ENCODE measurements around the gene TUBB.

The TUBB gene

GRCh38 chr6:30769088-30769852, 49.1 kb downstream of the TUBB start:
- Histone ChIP-seq H3K27me3 (ENCODE audit: insufficient read depth, low read depth) (no peaks in the 10 kb centered on the region), H3K4me3 (IDR thresholded peaks at IDR 0.05; ENCODE audit: insufficient read depth, low read depth, low read length) (no peak overlapping the region), H2AFZ (ENCODE audit: low read depth) (no peak overlapping the region), H3K4me2 (no peak overlapping the region), H3K4me1 (ENCODE audit: low read depth, poor library complexity, severe bottlenecking) (no peaks in the 10 kb centered on the region), H3K27ac (no peak overlapping the region), H3K9ac (no peak overlapping the region), H3K79me2 (ENCODE audit: insufficient read depth, low read depth) (no peaks in the 10 kb centered on the region), H3K36me3 (ENCODE audit: insufficient read depth) (no peaks in the 10 kb centered on the region), H4K20me1 (ENCODE audit: insufficient read depth) (no peaks in the 10 kb centered on the region)
- no peak for TF ChIP-seq CTCF (conservative IDR thresholded peaks at IDR 0.05; ENCODE audit: low read depth, low read length)

- Histone ChIP-seq H3K4me3 (IDR thresholded peaks at IDR 0.05; ENCODE audit: insufficient read depth, low read depth, low read length) (no peak overlapping the region), H2AFZ (ENCODE audit: low read depth) (no peak overlapping the region), H3K4me2 (no peak overlapping the region), H3K36me3 (ENCODE audit: insufficient read depth) (no peaks in the 10 kb centered on the region), H3K4me1 (ENCODE audit: low read depth, poor library complexity, severe bottlenecking) (no peaks in the 10 kb centered on the region), H3K27ac (no peak overlapping the region), H3K27me3 (ENCODE audit: insufficient read depth, low read depth) (no peaks in the 10 kb centered on the region), H3K9ac (no peak overlapping the region), H4K20me1 (ENCODE audit: insufficient read depth) (no peaks in the 10 kb centered on the region), H3K79me2 (ENCODE audit: insufficient read depth, low read depth) (no peaks in the 10 kb centered on the region)
- no peak for TF ChIP-seq CTCF (conservative IDR thresholded peaks at IDR 0.05; ENCODE audit: low read depth, low read length)
Measured at GRCh38 chr6:30769853-30770524, 49.8 kb downstream of the TUBB start.

- no peak overlapping the region for H3K4me2 ChIP-seq
- H3K4me3 ChIP-seq (IDR thresholded peaks at IDR 0.05; ENCODE audit: insufficient read depth, low read depth, low read length), result no peak overlapping the region
- no peak overlapping the region for H3K9ac ChIP-seq
- H3K79me2 ChIP-seq (ENCODE audit: insufficient read depth, low read depth), result no peaks in the 10 kb centered on the region
- no peaks in the 10 kb centered on the region for H3K36me3 ChIP-seq (ENCODE audit: insufficient read depth)
- no peak overlapping the region for H2AFZ ChIP-seq (ENCODE audit: low read depth)
- H3K27me3 ChIP-seq (ENCODE audit: insufficient read depth, low read depth), result no peaks in the 10 kb centered on the region
- no peak overlapping the region for H3K27ac ChIP-seq
- TF ChIP-seq CTCF (conservative IDR thresholded peaks at IDR 0.05; ENCODE audit: low read depth, low read length), result no peak
- no peaks in the 10 kb centered on the region for H4K20me1 ChIP-seq (ENCODE audit: insufficient read depth)
- no peaks in the 10 kb centered on the region for H3K4me1 ChIP-seq (ENCODE audit: low read depth, poor library complexity, severe bottlenecking)
Measured at GRCh38 chr6:30770592-30770991, 50.4 kb downstream of the TUBB start.

- Histone ChIP-seq H3K79me2 (ENCODE audit: insufficient read depth, low read depth) (no peaks in the 10 kb centered on the region), H3K36me3 (ENCODE audit: insufficient read depth) (no peaks in the 10 kb centered on the region), H3K4me1 (ENCODE audit: low read depth, poor library complexity, severe bottlenecking) (no peaks in the 10 kb centered on the region), H3K4me2 (no peak overlapping the region), H2AFZ (ENCODE audit: low read depth) (no peak overlapping the region), H3K27me3 (ENCODE audit: insufficient read depth, low read depth) (no peaks in the 10 kb centered on the region), H3K9ac (no peak overlapping the region), H3K27ac (no peak overlapping the region), H4K20me1 (ENCODE audit: insufficient read depth) (no peaks in the 10 kb centered on the region), H3K4me3 (IDR thresholded peaks at IDR 0.05; ENCODE audit: insufficient read depth, low read depth, low read length) (no peak overlapping the region)
- TF ChIP-seq CTCF (conservative IDR thresholded peaks at IDR 0.05; ENCODE audit: low read depth, low read length), result no peak
Measured at GRCh38 chr6:30774701-30775100, 54.5 kb downstream of the TUBB start.
